Neural cell (in vitro differentiated cells): ENCODE measurements around the gene NEU2.

Source experiments
- CTCF ChIP-seq: fragments of 450-650 bp; IDR thresholded peaks from 2 replicates; pipeline ENCODE4 v1.5.1; 2014; ENCODE audit warnings: antibody characterized with exemption, mild to moderate bottlenecking, moderate library complexity; ENCODE audit not compliant: poor library complexity, severe bottlenecking
- POLR2AphosphoS5 ChIP-seq: IDR thresholded peaks from 2 replicates; pipeline ENCODE4 v1.6.1; 2012
- TF ChIP-seq, protein P1 (sequence below): IDR thresholded peaks from 2 replicates; pipeline ENCODE4 v1.6.1; 2012; ENCODE audit warnings: borderline replicate concordance

- TF ChIP-seq CTCF (no peak), POLR2AphosphoS5 (no peak)
- TF ChIP-seq, protein P1, sequence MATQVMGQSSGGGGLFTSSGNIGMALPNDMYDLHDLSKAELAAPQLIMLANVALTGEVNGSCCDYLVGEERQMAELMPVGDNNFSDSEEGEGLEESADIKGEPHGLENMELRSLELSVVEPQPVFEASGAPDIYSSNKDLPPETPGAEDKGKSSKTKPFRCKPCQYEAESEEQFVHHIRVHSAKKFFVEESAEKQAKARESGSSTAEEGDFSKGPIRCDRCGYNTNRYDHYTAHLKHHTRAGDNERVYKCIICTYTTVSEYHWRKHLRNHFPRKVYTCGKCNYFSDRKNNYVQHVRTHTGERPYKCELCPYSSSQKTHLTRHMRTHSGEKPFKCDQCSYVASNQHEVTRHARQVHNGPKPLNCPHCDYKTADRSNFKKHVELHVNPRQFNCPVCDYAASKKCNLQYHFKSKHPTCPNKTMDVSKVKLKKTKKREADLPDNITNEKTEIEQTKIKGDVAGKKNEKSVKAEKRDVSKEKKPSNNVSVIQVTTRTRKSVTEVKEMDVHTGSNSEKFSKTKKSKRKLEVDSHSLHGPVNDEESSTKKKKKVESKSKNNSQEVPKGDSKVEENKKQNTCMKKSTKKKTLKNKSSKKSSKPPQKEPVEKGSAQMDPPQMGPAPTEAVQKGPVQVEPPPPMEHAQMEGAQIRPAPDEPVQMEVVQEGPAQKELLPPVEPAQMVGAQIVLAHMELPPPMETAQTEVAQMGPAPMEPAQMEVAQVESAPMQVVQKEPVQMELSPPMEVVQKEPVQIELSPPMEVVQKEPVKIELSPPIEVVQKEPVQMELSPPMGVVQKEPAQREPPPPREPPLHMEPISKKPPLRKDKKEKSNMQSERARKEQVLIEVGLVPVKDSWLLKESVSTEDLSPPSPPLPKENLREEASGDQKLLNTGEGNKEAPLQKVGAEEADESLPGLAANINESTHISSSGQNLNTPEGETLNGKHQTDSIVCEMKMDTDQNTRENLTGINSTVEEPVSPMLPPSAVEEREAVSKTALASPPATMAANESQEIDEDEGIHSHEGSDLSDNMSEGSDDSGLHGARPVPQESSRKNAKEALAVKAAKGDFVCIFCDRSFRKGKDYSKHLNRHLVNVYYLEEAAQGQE: no peak
These were observed 33.5 kb downstream of the NEU2 start for GRCh38 chr2:233065954-233066470.
